HEK293T (cell line): ENCODE results near the gene RHOJ.

Experiments used
- CTBP1 ChIP-seq: fragments of 450-650 bp; IDR thresholded peaks from 2 replicates; pipeline ENCODE4 v1.6.1; 2016; ENCODE audit warnings: borderline replicate concordance
- FOXA1 ChIP-seq: fragments of 450-650 bp; IDR thresholded peaks from 2 replicates; pipeline ENCODE4 v1.6.1; 2016; ENCODE audit warnings: mild to moderate bottlenecking
- FOXK2 ChIP-seq: fragments of 450-650 bp; IDR thresholded peaks from 2 replicates; pipeline ENCODE4 v1.6.1; 2016; ENCODE audit warnings: mild to moderate bottlenecking
- PKNOX1 ChIP-seq: fragments of 450-650 bp; IDR thresholded peaks from 2 replicates; pipeline ENCODE4 v1.6.1; 2016

GRCh38 chr14:63276016-63276415, 71.8 kb downstream of the RHOJ start:
- TF ChIP-seq PKNOX1 = no peak
- no peak for TF ChIP-seq FOXA1
- TF ChIP-seq CTBP1 = no peak
- TF ChIP-seq FOXK2 = no peak
